GM12891 (cell line): ENCODE measurements around the gene HLCS.

ENCODE experiments used
- POLR2A ChIP-seq: IDR thresholded peaks from 2 replicates; pipeline ENCODE4 v1.6.1; 2011; ENCODE audit warnings: low read depth, low read length, control low read depth
- POLR2AphosphoS5 ChIP-seq: IDR thresholded peaks from 2 replicates; pipeline ENCODE4 v1.6.1; 2011; ENCODE audit warnings: low read depth, low read length, control low read depth

DNA sequence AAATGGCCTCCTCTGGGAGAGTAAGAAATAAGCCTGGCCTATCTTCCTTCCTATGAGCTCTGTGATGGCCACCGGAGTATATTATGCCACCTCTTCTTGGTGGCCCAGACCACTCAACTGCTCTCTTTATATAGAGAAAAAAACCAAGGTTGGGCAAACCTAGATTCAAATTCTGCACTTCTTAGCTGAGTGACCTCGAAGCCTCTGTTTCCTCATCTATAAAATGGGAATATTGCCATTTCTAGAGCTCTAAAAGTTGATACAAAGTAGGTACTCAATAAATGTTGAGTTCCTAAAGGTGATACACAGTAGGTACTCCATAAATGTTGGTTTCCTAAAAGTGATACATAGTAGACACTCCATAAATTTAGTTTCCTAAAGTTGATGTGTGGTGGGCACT is 120.7 kb downstream of the HLCS start:
- TF ChIP-seq POLR2A (no peak), POLR2AphosphoS5 (no peak)
